CD4-positive, alpha-beta T cell treated with Interleukin-6 for 4 hours (primary cell): ENCODE results near the gene MAPK7.

ENCODE experiments used
- DNase-seq: peaks from one replicate; pipeline ENCODE4 v3.0.0-alpha.2; 2020; ENCODE audit warnings: mixed read lengths

Gene MAPK7

GRCh38 chr17:19424934-19425868 is 46.9 kb downstream of the MAPK7 start:
- no peak for DNase-seq

GRCh38 chr17:19426631-19427030 is 48.3 kb downstream of the MAPK7 start:
- DNase-seq: no peak

- no peak for DNase-seq
Observed at GRCh38 chr17:19431691-19432090, 53.4 kb downstream of the MAPK7 start.
